GM10847 (cell line): ENCODE measurements around the gene ANKS1A.

ENCODE experiments used
- POLR2A ChIP-seq: IDR thresholded peaks from 2 replicates; pipeline ENCODE4 v1.6.1; 2011; ENCODE audit not compliant: insufficient read length; ENCODE audit errors: extremely low read depth

Gene ANKS1A

DNA sequence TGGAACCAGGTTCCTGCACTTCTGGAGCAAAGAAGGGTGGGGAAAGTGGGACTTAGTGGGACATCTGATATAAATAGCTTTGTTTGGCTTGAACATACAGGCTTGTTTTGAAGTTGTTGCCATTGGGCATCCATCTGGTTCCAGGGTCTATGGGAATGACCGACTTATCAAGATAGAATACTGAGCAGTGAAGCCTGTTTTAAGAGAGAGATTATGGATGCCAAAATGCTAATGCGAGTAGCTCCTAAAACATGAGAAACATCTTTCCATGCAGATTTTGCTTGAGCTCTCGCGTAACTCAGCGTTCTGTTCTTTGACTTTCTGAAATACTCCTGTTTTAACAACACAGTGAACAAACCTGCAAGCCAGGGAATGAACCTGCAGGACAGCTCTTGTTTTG, 98.5 kb downstream of the ANKS1A start:
- TF ChIP-seq POLR2A: no peak

DNA sequence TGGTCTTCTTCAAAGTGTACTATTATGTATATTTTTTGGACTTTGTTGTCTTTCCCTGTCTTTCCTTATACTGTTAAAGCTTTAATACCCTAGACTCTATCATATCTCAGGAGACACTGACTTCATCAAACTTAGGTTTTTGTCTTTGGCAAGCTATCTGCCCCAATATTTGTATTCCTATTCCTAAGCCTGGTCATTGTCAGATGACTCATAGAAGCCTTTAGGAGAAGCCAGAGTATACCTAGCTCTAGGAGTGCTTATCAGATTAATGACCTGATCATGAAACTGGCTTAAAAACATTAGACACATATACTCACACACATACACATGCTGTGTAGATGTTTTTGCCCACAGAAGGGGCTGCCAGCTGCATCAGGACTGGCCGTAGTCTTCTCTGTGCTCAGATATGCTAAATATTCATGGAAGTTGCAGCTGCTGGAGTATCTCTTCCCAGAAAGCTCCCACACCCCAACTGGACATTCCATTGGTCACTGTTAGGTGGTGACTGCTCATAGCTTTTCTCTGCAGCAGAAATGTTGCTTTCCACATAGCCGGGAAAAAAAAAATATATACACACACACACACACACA, 102.0 kb downstream of the ANKS1A start:
- TF ChIP-seq POLR2A: no peak

DNA sequence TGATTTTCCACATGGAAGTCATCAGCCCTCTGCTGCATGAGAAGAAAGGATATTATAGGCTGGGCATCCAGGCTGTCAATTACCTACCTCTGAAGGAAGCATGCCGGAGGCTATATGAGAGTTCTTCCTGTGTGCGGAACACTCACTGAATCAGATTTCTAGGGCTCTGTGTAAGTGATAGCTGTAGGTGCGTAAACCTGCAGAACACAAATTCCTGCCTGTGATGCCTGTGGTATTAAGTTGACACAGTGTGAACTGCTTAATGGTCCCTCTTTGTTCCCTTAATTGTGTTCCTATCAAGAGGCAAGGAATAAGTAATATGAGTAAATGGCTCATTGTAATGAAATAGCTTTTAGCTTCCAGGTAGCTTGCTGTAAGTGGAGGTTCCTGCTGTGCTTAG, 103.3 kb downstream of the ANKS1A start:
- no peak for TF ChIP-seq POLR2A

DNA sequence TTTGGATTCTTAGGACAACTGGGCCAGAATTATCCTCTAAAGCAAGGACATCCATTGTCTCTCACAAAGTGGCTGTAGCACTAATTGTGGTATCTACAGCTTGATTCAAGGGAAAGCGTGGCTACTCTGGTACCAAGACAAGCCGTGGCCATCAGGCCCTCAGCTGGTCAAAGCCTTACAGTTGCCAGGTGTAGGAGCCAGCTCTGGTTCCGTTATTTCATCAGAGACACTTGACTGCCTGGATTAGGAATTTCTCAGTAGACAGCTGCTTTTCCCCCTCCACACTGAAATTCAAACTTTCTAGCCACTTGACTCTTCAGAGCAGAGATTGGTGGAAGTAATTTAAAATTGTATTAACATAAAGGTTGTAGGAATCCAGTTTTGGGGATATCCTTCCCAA, 104.2 kb downstream of the ANKS1A start:
- no peak for TF ChIP-seq POLR2A

DNA sequence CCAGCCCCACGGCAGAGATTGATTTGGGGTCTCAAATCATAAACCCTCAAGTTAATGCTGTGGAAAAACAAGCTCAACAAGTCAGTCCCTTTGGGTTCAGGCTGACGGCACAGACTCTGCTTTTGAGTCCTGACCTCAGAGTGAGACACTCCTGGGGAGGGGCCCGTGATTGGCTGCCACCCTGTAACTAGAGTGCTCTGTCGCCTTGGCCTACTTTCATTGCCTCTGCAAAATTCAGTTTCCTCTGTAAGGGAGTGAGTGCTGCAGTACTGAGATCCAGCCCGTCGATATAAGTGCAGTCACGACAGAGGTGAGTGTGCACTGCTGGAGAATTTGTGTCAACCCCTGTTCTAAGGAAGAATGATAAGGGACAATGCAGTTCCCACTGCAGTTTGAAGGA, 105.6 kb downstream of the ANKS1A start:
- TF ChIP-seq POLR2A: no peak

DNA sequence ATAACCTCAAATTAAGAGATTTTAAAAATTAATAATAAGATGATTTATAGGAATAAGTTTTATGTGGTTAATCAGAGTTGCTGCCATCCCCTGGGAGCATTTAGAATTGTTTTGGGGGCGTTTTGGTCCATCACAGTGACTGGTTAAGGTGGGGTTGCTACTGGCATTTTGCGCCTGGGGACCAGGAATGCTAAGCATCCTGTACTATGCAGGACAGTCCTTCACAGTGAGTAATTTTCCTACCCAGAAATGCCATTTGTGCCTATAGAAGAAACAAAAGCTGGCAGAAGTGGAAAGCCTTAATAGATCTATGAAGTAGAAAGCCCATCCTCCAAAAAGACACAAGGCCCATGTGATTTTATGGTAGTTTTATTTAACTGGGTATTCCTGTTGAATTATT, 118.0 kb downstream of the ANKS1A start:
- TF ChIP-seq POLR2A: no peak

DNA sequence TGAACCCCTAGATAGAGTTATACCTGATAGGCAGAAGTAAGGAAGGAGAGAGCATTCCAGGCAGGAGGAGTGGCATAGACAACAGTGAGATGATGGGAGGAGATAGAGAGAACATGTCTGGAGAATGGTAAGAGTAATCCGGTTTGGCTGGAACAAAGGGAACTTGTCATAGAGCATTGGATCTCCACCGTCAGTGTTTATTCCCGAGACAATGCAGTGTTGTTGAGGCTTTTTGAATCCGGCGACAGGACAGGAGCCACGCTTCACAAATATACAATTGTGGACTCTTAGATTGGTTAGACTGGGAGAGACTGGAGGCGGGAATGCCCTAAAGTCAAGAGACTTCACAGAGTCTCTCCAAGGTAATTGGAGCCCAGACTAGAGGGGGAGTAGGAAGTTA, 119.8 kb downstream of the ANKS1A start:
- TF ChIP-seq POLR2A: no peak

DNA sequence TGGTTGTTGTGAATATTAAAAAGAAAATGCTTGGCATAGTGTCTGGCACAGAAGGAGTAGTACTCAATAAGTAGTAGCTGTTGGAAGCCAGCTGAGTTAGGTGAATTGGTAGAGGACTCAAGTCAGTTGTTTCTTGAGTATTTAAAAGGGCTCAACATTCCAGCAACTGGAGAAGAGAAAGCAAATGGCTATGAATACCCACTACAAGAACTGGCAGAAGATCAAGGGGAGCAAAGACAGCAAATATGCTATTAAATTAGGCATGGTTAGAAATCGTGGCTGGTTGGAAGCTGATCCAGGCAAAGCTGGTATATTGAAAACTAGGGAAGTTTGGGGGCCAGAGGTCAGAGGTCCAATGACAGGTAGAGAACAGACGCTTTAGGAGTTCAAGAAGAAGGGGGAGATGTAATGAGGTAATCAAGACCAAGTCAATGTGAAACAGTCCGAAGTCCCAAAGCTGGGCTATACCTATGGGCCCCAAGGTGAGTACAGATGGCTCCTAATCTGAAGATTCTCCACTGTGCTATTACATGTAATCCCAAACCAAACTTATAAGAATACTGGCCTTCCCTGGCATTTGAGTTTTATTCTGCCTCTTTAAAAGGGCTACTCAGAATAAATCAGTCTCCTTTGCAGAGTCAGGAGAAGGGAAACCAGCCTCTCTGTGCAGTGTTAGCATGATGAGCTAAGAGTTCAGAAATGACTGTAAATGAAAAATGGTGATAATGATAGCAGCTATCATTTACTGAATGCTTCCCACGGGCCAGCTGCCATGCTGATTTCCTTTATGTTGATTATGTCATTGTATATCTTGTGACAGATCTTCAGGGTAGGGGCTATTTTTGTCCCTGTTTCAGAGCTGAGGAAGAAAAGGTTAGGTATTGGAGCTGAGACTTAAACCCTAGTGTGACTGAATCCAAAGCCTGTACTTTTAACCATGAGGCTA, 122.3 kb downstream of the ANKS1A start:
- no peak for TF ChIP-seq POLR2A

DNA sequence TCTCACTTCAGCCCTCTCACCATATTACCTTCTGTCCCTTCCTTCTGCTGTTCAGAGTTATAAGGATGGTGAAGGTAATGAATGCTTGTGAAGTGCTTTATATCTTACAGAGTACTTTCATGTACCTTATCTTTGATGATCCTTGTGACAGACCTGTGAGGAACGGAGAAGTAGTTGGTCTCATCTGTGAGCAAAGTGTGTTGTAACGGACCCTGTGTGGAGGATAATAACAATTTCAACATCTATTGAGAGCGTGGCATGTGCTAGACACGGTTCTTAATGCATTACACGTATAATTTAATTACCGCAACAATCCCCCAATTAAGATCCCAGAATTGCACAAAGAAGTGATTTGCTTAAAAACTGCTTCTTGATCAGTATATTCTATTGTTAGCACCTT, 124.6 kb downstream of the ANKS1A start:
- TF ChIP-seq POLR2A: no peak

DNA sequence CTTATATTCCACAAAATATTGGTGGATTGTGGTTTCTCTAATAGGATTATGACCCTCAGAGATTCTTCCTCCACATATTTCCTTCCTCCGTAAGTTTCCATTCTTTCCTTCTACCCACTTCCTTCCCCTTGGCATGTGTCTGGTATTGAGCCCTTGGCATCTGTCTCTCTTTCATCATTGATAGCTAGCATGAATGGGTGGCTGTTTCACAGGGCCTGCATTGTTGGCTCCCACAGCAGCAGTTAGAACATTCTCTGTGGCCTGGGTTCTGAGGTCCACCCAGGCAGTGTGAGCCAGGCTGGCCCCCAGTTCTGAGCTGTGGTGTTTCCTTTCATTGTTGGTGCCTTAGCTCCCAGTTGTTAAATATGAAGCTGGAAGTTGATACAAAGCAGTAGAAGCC, 125.3 kb downstream of the ANKS1A start:
- no peak for TF ChIP-seq POLR2A

DNA sequence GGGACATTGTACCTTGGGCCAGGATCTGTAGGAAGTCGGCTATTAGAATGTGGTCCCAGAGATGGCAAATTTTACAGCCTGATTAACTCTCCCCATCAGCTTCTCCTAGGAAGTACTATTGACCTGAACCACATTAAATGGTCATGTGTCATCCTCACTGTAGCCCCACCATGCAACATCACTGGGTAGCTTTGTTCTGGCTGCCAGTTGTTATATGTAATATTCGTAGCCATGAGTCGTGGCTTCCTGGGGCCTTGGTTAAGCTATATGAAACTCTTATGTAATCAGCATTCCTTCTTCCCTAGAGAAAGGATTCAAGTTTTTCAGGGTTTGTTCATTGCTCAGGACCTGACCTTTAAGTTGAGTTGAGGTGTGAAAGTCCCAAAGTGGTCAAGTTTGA, 125.7 kb downstream of the ANKS1A start:
- TF ChIP-seq POLR2A: no peak

DNA sequence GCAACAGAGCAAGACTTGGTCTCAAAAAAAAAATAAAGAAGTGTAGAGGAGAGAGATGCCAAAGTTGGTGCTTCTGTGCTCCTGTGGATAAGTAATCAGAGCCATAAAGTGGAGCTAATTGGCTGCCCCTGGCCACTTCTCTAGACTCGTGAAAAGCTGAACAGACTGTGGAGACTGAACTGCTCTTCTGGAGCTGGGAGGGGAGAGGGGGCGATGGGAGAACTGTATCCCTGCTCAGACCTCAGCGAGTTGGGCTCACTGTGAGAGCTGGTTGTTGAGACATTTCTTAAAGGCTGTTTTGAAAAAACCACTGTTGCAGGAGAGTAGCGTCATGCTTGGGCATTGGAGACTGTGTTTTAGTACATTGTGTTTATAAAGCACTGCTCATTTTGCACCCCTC, 126.4 kb downstream of the ANKS1A start:
- TF ChIP-seq POLR2A: no peak

DNA sequence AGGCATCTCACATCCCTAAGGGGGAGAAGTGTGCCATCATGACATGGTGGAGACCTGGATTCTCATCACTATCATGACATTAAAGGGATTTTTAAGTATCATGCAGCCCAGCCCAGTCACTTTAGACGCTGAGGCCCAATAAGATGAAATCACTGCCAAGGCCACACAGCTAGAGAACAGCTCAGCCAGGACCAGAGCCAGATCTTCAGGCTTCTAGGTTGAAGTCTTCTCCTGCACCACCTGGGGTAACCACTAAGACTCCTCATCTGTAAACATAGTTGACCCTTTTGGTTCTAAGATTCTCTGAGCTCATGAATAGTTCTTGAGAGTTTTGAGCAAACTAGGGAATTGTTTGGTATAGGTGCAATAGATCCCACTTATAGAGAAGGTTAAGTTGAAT, 126.9 kb downstream of the ANKS1A start:
- TF ChIP-seq POLR2A: no peak

DNA sequence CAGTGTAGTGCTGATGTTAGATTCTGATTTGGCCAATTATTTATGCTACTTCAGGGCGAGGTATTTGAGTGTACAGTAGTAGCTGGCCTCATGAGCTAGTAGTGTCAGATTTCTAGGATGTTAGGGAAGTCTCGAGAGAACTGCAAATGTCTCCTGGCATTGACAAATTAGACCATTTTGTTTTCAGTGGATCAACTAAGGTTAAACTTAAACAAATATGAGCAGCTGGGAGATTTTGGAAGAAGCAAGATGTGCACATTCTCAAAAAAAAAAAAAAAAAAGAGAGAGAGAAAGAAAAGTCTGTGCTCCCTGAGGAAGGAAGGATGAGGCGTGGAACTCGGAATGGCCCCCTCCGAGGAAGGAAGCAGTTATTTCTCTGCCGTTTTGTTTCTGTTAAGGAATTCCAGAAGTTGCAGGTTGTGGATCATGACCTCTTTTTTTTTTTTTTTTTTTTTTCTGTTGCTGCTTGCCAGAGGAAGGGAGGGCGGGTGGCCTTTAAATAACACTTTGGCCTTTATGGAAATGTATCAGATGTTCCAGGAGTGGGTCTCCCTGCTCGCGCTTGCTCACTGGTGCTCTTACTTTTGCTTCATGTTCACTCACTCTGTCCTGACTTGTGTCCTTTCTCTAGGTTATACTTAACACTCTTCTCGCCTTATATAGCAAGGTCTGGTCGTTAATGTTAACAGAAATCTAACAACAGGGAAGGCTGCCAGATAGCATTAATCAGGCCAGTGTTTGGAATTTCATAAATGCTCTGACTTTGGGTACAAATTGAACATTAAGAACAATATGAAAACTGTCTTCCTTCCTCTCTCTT, 127.7 kb downstream of the ANKS1A start:
- no peak for TF ChIP-seq POLR2A

DNA sequence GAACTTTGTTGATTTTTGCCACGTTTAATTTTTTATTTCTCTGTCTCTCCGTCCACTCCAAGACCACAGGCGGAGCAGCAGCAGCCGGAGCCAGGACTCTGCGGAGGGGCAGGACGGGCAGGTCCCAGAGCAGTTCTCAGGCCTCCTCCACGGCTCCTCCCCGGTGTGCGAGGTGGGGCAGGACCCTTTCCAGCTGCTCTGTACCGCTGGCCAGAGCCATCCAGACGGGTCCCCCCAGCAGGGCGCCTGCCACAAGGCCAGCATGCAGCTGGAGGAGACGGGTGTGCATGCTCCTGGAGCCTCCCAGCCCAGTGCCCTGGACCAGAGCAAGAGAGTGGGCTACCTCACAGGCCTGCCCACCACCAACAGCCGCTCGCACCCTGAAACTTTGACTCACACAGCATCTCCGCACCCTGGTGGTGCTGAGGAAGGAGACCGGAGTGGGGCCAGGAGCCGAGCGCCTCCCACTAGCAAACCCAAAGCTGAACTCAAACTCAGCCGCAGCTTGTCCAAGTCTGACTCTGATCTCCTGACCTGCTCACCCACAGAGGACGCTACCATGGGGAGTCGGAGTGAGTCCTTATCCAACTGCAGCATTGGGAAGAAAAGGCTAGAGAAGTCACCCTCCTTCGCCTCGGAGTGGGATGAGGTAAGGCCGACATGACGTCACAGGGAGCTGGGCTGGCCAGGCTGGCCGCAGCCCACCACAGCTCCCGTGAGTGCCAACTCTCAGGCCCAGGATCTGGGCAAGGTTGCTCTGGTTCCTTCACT, 128.5 kb downstream of the ANKS1A start:
- no peak for TF ChIP-seq POLR2A
